ENCODE data around the gene PZP. TPM values are rescaled to one million over a fixed set of nuclear protein-coding genes. Genes with fewer than 3 reads are reported as not detected.

The PZP gene
- total RNA-seq, 4 donors from 2014 or later: 0.15 TPM; not detected in 3

DNA sequence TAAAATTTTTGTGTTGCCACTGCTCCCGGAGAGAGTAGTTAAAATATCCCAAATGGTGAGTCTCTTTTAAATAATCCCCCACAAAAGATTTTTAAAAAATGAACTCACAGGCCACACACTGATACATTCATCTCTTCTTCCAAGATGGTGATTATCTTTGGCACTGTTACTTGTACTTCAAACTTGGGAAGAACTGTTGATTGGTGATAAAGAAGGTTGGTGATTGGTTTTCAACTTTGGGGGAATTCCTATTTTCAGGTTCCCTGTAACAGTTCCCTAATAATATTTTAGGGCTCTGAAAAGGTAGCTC is 99.0 kb downstream of the PZP start:
- WGBS: 94% methylated on average over 1 of the region's 1 CpG
- Histone ChIP-seq H3K27me3 (no peaks in the 10 kb centered on the region), H3K4me3 (no peak overlapping the region), H3K27ac (no peak overlapping the region), H3K36me3 (no peaks in the 10 kb centered on the region), H3K4me1 (no peaks in the 10 kb centered on the region), H3K9me3 (no peaks in the 10 kb centered on the region)
- DNase-seq (ENCODE audit: low spot score in 2 of 2): no peak
- no peak for TF ChIP-seq EP300 (IDR thresholded peaks at IDR 0.05)
- TF ChIP-seq POLR2AphosphoS5 (IDR thresholded peaks at IDR 0.05): no peak
- TF ChIP-seq, protein P1, sequence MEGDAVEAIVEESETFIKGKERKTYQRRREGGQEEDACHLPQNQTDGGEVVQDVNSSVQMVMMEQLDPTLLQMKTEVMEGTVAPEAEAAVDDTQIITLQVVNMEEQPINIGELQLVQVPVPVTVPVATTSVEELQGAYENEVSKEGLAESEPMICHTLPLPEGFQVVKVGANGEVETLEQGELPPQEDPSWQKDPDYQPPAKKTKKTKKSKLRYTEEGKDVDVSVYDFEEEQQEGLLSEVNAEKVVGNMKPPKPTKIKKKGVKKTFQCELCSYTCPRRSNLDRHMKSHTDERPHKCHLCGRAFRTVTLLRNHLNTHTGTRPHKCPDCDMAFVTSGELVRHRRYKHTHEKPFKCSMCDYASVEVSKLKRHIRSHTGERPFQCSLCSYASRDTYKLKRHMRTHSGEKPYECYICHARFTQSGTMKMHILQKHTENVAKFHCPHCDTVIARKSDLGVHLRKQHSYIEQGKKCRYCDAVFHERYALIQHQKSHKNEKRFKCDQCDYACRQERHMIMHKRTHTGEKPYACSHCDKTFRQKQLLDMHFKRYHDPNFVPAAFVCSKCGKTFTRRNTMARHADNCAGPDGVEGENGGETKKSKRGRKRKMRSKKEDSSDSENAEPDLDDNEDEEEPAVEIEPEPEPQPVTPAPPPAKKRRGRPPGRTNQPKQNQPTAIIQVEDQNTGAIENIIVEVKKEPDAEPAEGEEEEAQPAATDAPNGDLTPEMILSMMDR (IDR thresholded peaks at IDR 0.05): no peak
- no peak for TF ChIP-seq POLR2A (IDR thresholded peaks at IDR 0.05)

DNA sequence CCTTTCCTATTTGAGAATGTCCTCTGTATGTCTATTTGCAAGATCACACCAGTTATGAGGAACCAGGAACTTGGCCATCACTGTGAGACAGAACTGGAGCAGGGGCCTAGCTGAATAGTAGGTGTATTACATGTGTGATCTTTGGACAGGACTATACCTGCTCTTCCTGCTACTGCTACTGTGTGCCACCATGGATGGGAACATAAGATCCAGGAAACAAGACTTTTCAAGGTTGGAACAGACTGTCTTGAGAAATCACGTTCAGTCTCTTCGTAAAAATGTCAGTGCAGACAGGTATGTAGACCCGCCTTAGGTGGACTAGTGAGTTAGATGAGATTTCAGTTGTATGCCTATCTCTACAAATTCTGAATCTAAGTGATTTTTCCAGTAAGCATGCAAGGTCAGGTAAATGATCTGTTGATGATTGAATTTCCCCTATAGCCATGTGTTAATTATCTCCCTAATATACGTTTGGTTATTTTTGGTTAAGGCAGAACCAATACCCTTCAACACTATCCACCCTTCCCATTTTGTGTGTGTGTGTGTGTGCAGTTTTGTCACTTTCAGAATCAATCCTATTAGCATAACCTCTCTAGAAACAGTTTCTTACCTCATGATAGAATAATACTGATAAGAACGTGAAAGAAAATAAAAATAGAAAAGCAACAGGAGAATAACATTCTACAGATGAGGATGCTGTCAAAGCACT is 99.5 kb downstream of the PZP start:
- WGBS: 81% methylated on average over 5 of the region's 5 CpGs
- no peak overlapping the region for H3K27ac ChIP-seq

DNA sequence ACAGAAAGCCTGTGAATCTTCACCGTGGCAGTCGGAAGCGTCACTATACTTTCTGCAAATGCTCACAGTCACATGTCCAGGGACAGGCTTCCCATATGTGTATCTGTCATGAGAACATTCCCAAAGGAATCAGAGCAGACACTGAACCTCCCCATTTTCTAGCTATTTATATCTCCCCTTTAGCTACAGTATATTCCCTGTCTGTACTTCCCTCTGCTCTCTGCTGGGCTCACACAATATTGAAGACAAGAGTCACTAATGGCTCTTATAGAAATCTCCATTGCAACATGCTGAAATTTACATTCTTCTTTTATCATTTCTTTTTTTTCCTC is 100.7 kb downstream of the PZP start:
- Histone ChIP-seq H3K4me1 (no peaks in the 10 kb centered on the region), H3K27me3 (no peaks in the 10 kb centered on the region), H3K4me3 (no peak overlapping the region), H3K36me3 (no peaks in the 10 kb centered on the region), H3K9me3 (no peaks in the 10 kb centered on the region), H3K27ac (no peak overlapping the region)
- no peak for DNase-seq (ENCODE audit: low spot score in 2 of 2)
- TF ChIP-seq, protein P1 (IDR thresholded peaks at IDR 0.05): no peak
- no peak for TF ChIP-seq POLR2AphosphoS5 (IDR thresholded peaks at IDR 0.05)
- TF ChIP-seq POLR2A (IDR thresholded peaks at IDR 0.05): no peak
- TF ChIP-seq EP300 (IDR thresholded peaks at IDR 0.05): no peak
- WGBS: 84% methylated on average over 3 of the region's 3 CpGs

More for the DNA sequence above, 99.5 kb downstream of the PZP start:
- H3K9me3 ChIP-seq: no peaks in the 10 kb centered on the region
- no peak for DNase-seq (ENCODE audit: low spot score in 2 of 2)
- TF ChIP-seq EP300 (IDR thresholded peaks at IDR 0.05): no peak
- TF ChIP-seq POLR2A (IDR thresholded peaks at IDR 0.05): no peak
- TF ChIP-seq, protein P1 (IDR thresholded peaks at IDR 0.05): no peak
- no peak for TF ChIP-seq POLR2AphosphoS5 (IDR thresholded peaks at IDR 0.05)
- no peaks in the 10 kb centered on the region for H3K36me3 ChIP-seq
- H3K4me3 ChIP-seq: no peak overlapping the region
- H3K27me3 ChIP-seq: no peaks in the 10 kb centered on the region
- H3K4me1 ChIP-seq: no peaks in the 10 kb centered on the region

DNA sequence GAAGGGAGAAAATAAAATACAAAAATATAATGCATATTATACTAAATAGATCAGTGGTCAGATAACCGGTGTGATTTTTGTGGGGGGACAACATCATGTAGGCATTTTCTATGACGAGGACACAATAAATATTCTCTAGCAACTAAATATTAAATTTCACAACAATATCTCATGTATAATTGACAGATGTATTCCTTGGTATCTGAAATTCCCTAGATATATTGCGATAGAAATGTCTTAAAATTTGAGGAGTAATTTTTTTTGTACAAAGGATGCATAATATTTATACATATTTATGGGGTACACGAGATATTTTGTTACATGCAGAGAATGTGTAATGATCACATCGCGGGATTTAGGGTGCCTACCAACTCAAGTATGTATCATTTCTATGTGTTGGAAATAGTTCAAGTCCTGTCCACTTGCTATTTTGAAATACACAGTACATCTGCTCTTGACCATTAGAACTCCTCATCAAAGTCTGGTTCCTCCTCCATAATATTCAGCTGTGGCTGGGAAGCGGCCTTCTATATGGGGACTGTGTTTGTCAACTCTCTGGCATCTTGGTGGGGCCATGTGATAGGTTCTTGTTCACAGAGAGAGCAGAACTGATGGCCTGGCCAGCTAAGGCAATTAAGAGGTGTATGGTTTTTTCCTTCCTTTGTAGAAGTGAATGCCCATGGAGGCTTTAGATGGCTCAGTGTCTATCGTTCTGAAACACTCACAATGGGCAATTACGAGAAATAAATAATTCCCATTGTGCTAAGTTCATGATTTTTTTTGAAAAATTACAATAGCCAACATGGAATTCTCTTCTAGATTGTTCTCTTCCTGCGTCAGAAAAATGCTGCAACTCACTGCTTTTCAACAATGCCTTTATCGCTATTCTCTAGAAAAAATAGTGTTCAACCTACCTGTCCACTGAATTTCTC is 101.3 kb downstream of the PZP start:
- Histone ChIP-seq H3K27me3 (no peaks in the 10 kb centered on the region), H3K4me3 (no peak overlapping the region), H3K27ac (no peak overlapping the region), H3K9me3 (no peaks in the 10 kb centered on the region), H3K36me3 (no peaks in the 10 kb centered on the region), H3K4me1 (no peaks in the 10 kb centered on the region)
- no peak for DNase-seq (ENCODE audit: low spot score in 2 of 2)
- 90% methylated on average over 11 of the region's 11 CpGs for WGBS
- TF ChIP-seq POLR2AphosphoS5 (IDR thresholded peaks at IDR 0.05): no peak
- TF ChIP-seq, protein P1 (IDR thresholded peaks at IDR 0.05): no peak
- no peak for TF ChIP-seq POLR2A (IDR thresholded peaks at IDR 0.05)

DNA sequence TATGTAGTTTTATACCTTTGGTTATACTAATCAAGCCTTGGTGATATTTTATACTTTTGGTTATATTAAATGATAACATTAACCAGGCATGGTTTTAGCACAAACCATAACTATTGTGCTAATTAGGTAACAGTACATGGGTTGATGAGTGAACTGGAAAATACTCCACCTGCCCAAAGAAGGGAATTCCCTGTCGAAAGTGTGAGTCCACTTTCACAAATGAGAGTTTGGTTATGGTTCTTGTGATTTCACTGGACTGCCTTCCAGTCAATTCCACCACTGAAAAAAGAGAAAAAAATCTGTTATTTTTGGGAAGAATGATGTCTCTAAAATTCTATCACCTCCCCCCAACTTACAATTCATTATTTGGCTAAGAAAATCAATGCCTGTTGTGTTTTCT is 102.1 kb downstream of the PZP start:
- H3K9me3 ChIP-seq: no peaks in the 10 kb centered on the region
- H3K4me3 ChIP-seq: no peak overlapping the region
- no peaks in the 10 kb centered on the region for H3K4me1 ChIP-seq
- H3K27me3 ChIP-seq: no peaks in the 10 kb centered on the region
- DNase-seq (ENCODE audit: low spot score in 2 of 2): no peak
- H3K27ac ChIP-seq: no peak overlapping the region
- TF ChIP-seq, protein P1 (IDR thresholded peaks at IDR 0.05): no peak
- no peak for TF ChIP-seq POLR2A (IDR thresholded peaks at IDR 0.05)
- no peak for TF ChIP-seq POLR2AphosphoS5 (IDR thresholded peaks at IDR 0.05)
- no peak for TF ChIP-seq EP300 (IDR thresholded peaks at IDR 0.05)
- WGBS: 91% methylated on average over 1 of the region's 1 CpG
- H3K36me3 ChIP-seq: peaks cover 3% of the 10 kb centered on the region
